Measurements from ENCODE around the gene TBCK. TPM values are rescaled to one million over a fixed set of nuclear protein-coding genes. Genes with fewer than 3 reads are reported as not detected.

The TBCK gene
- total RNA-seq, 1 experiment from 2014 or later: 28.6 TPM

- no peak for TF ChIP-seq ARID4B (CRISPR knock-in tag; IDR thresholded peaks at IDR 0.05; ENCODE audit: borderline replicate concordance)
- TF ChIP-seq MXD4 (CRISPR knock-in tag; IDR thresholded peaks at IDR 0.05; ENCODE audit: borderline replicate concordance): no peak
- TF ChIP-seq CDX4 (CRISPR knock-in tag; IDR thresholded peaks at IDR 0.05; ENCODE audit: borderline replicate concordance): no peak
- TF ChIP-seq ZNF532 (CRISPR knock-in tag; IDR thresholded peaks at IDR 0.05; ENCODE audit: borderline replicate concordance): no peak
- no peak for TF ChIP-seq IRF1 (CRISPR knock-in tag; IDR thresholded peaks at IDR 0.05)
- TF ChIP-seq HMGA2 (CRISPR knock-in tag; IDR thresholded peaks at IDR 0.05): no peak
- TF ChIP-seq CTCF (IDR thresholded peaks at IDR 0.05): no peak
- TF ChIP-seq ZSCAN18 (CRISPR knock-in tag; IDR thresholded peaks at IDR 0.05): no peak
- no peak for TF ChIP-seq NR2C2 (CRISPR knock-in tag; IDR thresholded peaks at IDR 0.05)
- TF ChIP-seq NR3C1 (CRISPR knock-in tag; conservative IDR thresholded peaks at IDR 0.05; ENCODE audit: low read depth): no peak
- no peak for TF ChIP-seq FOXP4 (CRISPR knock-in tag; IDR thresholded peaks at IDR 0.05)
- TF ChIP-seq ATF2 (CRISPR knock-in tag; IDR thresholded peaks at IDR 0.05; ENCODE audit: borderline replicate concordance, low read depth): no peak
- TF ChIP-seq SMAD4 (CRISPR knock-in tag; IDR thresholded peaks at IDR 0.05): no peak
Measured at GRCh38 chr4:106294062-106294461, 21.9 kb downstream of the TBCK start (continued).

Data from WTC11 (cell line).